Measurements from ENCODE around the gene TENM3. TPM values are rescaled to one million over a fixed set of nuclear protein-coding genes. Genes with fewer than 3 reads are reported as not detected.

Gene TENM3
- total RNA-seq, 2 donors from 2014 or later = 21.4 to 52.3 TPM

DNA sequence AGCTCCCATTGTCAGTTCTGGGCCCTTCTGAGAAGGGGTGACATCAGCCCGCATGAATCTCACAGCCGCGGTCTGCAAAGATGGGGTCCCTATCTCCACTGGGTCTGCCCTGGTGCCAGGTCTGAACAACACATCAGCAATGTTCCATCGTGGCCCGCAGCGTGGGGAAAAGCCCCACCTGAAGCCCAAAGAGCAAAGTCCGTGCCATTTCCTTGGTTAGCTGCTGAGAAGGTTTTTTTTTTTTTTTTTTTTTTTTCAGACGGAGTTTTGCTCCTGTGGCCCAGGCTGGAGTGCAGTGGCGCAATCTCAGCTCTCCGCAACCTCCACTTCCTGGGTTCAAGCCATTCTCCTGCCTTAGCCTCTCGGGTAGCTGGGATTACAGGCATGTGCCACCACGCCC is 594.6 kb downstream of the TENM3 start:
- WGBS = 88% methylated on average over 12 of the region's 12 CpGs

DNA sequence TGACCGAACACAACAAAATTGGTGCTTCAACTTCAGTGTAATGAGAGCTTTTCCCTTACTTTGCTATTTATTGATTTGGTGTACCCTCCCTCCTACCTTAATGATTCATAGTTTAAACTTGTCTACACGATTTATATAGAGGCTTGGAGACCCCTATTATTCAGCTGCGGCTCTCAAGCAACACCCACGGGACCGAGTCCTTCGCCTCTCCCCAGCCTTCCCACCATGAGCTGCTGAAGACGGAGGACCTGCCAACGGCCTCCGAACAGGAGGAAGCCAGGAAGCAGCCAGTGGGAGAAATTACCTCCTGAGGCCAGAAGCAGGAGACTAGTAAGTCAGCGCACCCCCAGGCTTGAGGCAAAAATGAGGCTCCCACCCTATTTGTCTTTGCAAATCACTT is 595.3 kb downstream of the TENM3 start:
- TF ChIP-seq, protein P1, sequence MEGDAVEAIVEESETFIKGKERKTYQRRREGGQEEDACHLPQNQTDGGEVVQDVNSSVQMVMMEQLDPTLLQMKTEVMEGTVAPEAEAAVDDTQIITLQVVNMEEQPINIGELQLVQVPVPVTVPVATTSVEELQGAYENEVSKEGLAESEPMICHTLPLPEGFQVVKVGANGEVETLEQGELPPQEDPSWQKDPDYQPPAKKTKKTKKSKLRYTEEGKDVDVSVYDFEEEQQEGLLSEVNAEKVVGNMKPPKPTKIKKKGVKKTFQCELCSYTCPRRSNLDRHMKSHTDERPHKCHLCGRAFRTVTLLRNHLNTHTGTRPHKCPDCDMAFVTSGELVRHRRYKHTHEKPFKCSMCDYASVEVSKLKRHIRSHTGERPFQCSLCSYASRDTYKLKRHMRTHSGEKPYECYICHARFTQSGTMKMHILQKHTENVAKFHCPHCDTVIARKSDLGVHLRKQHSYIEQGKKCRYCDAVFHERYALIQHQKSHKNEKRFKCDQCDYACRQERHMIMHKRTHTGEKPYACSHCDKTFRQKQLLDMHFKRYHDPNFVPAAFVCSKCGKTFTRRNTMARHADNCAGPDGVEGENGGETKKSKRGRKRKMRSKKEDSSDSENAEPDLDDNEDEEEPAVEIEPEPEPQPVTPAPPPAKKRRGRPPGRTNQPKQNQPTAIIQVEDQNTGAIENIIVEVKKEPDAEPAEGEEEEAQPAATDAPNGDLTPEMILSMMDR (IDR thresholded peaks at IDR 0.05) = no peak
- TF ChIP-seq POLR2AphosphoS5 (IDR thresholded peaks at IDR 0.05) = no peak
- TF ChIP-seq POLR2A (IDR thresholded peaks at IDR 0.05) = no peak
- WGBS = 83% methylated on average over 10 of the region's 10 CpGs
- Histone ChIP-seq H3K4me1 (replicated peaks) (no peaks in the 10 kb centered on the region), H3K27ac (no peak overlapping the region), H3K27me3 (replicated peaks; ENCODE audit: insufficient read depth) (no peaks in the 10 kb centered on the region), H3K36me3 (no peaks in the 10 kb centered on the region), H3K9me3 (no peaks in the 10 kb centered on the region), H3K4me3 (no peak overlapping the region)
- no peak for DNase-seq (ENCODE audit: low spot score)
- intact Hi-C loops (cut with DNase I) = no loop called here

More for the DNA sequence above, 594.6 kb downstream of the TENM3 start:
- no peak for TF ChIP-seq POLR2AphosphoS5 (IDR thresholded peaks at IDR 0.05)
- TF ChIP-seq, protein P1 (IDR thresholded peaks at IDR 0.05) = no peak
- H3K36me3 ChIP-seq = no peaks in the 10 kb centered on the region
- no peak overlapping the region for H3K4me3 ChIP-seq
- H3K4me1 ChIP-seq (replicated peaks) = no peaks in the 10 kb centered on the region
- H3K9me3 ChIP-seq = no peaks in the 10 kb centered on the region
- H3K27me3 ChIP-seq (replicated peaks; ENCODE audit: insufficient read depth) = no peaks in the 10 kb centered on the region
- DNase-seq (ENCODE audit: low spot score) = no peak
- H3K27ac ChIP-seq = no peak overlapping the region
- intact Hi-C loops (cut with DNase I) = no loop called here

DNA sequence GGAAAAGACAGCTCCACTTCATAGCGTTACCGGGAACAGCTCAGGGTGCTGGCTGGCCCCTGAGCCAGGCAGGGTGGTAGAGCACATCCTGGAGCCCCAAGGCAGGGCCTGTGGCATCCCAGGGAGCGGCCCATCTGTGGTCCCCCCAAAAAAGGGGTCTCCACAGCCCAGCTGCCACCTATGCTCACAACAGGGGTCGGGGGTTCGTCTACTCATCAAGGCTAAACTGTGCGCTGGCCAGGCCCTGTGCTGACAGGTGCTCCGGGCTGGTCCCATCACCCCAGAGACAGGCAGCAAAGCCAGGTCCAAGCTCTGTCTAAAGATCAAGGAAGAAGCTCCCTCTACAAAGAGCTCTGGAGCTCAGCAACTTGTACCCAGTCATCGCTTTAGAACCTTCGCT is 596.1 kb downstream of the TENM3 start:
- intact Hi-C loops (cut with DNase I) = no loop called here
- over 99% methylated on average over 9 of the region's 9 CpGs for WGBS
- Histone ChIP-seq H3K27me3 (replicated peaks; ENCODE audit: insufficient read depth) (no peaks in the 10 kb centered on the region), H3K36me3 (no peaks in the 10 kb centered on the region), H3K4me1 (replicated peaks) (no peaks in the 10 kb centered on the region), H3K9me3 (no peaks in the 10 kb centered on the region), H3K27ac (no peak overlapping the region), H3K4me3 (no peak overlapping the region)
- TF ChIP-seq, protein P1 (IDR thresholded peaks at IDR 0.05) = no peak
- TF ChIP-seq POLR2AphosphoS5 (IDR thresholded peaks at IDR 0.05) (no peak), POLR2A (IDR thresholded peaks at IDR 0.05) (no peak)
- no peak for DNase-seq (ENCODE audit: low spot score)

DNA sequence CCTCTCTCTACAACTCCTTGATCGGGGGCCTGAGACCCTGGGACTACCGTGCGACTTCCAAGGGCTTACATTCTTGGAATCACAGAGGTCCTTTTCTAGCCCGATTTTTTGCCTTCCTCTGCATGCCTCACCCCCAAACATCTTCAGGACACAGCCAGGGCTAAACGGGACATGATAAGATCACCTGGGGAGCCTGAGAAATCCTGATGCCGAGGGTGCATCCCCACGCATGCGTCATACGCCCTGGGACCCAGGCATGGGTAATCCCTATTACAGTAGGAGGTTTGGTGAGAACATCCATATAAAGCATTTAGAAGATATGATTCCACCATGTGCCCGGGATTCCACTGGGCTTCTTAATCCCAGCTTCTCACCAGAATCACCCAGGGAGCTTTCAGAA is 596.9 kb downstream of the TENM3 start:
- 90% methylated on average over 10 of the region's 10 CpGs for WGBS
- intact Hi-C loops (cut with DNase I) = no loop called here
- no peak overlapping the region for H3K27ac ChIP-seq
- H3K36me3 ChIP-seq = no peaks in the 10 kb centered on the region
- H3K27me3 ChIP-seq (replicated peaks; ENCODE audit: insufficient read depth) = no peaks in the 10 kb centered on the region
- no peak for DNase-seq (ENCODE audit: low spot score)
- no peak for TF ChIP-seq POLR2A (IDR thresholded peaks at IDR 0.05)
- TF ChIP-seq POLR2AphosphoS5 (IDR thresholded peaks at IDR 0.05) = no peak
- TF ChIP-seq, protein P1 (IDR thresholded peaks at IDR 0.05) = no peak
- no peaks in the 10 kb centered on the region for H3K4me1 ChIP-seq (replicated peaks)
- no peak overlapping the region for H3K4me3 ChIP-seq
- H3K9me3 ChIP-seq = no peaks in the 10 kb centered on the region

DNA sequence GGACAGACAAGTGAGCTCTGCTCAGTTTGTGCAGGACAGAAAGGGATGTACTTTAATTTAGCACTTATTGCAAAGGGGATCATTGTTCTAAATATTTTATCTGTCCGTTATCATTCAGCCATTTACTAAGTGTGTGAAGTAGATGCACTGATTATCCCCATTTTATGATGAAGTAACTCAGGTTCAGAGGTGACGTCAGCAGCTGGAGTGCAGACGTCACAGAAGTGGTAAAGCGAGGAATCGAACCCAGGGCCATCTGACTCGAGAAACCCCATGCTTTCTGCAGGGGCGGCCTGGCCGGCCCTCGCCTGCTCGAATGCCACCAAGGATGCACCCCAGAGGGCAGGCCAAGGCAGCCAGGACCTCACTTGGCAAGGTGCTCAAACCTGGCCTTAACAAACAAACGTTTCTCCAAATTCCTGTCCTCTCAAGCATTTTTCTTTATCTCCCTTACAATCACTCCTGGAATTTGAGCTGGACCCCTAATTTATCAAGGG is 599.0 kb downstream of the TENM3 start:
- Histone ChIP-seq H3K4me1 (replicated peaks) (no peaks in the 10 kb centered on the region), H3K9me3 (no peaks in the 10 kb centered on the region), H3K27ac (no peak overlapping the region), H3K4me3 (no peak overlapping the region), H3K36me3 (no peaks in the 10 kb centered on the region), H3K27me3 (replicated peaks; ENCODE audit: insufficient read depth) (no peaks in the 10 kb centered on the region)
- intact Hi-C loops (cut with DNase I) = no loop called here
- 66% methylated on average over 11 of the region's 11 CpGs for WGBS
- no peak for DNase-seq (ENCODE audit: low spot score)
- TF ChIP-seq POLR2A (IDR thresholded peaks at IDR 0.05) = no peak
- no peak for TF ChIP-seq POLR2AphosphoS5 (IDR thresholded peaks at IDR 0.05)
- TF ChIP-seq, protein P1 (IDR thresholded peaks at IDR 0.05) = no peak
